Measurements from ENCODE around the gene AGAP1.

AGAP1 gene

DNA sequence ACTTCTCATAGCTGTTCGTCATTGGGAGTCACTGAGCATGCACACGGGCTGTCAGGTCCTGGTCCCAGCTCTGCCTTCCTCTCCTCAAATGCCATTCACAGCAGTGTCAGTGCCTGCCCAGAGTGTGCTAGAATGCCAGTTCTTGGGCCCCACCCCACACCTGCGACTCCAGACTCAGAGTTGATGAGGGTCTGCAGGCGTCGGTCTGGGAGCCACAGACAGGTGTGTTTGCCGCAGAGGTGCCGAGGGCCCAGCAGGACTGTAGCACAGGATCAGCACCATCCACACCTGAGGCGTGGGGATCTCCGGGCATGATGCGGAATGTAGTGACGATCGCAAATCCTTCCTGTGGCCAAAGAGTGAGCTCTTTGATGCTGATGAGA is 56.5 kb downstream of the AGAP1 start:
- no peak overlapping the region for H3K4me3 ChIP-seq (ENCODE audit: low read depth, low read length)
- no peak for DNase-seq (ENCODE audit: low read depth)
- TF ChIP-seq, protein P1, sequence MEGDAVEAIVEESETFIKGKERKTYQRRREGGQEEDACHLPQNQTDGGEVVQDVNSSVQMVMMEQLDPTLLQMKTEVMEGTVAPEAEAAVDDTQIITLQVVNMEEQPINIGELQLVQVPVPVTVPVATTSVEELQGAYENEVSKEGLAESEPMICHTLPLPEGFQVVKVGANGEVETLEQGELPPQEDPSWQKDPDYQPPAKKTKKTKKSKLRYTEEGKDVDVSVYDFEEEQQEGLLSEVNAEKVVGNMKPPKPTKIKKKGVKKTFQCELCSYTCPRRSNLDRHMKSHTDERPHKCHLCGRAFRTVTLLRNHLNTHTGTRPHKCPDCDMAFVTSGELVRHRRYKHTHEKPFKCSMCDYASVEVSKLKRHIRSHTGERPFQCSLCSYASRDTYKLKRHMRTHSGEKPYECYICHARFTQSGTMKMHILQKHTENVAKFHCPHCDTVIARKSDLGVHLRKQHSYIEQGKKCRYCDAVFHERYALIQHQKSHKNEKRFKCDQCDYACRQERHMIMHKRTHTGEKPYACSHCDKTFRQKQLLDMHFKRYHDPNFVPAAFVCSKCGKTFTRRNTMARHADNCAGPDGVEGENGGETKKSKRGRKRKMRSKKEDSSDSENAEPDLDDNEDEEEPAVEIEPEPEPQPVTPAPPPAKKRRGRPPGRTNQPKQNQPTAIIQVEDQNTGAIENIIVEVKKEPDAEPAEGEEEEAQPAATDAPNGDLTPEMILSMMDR (conservative IDR thresholded peaks at IDR 0.05; ENCODE audit: low read depth, low read length) = no peak

DNA sequence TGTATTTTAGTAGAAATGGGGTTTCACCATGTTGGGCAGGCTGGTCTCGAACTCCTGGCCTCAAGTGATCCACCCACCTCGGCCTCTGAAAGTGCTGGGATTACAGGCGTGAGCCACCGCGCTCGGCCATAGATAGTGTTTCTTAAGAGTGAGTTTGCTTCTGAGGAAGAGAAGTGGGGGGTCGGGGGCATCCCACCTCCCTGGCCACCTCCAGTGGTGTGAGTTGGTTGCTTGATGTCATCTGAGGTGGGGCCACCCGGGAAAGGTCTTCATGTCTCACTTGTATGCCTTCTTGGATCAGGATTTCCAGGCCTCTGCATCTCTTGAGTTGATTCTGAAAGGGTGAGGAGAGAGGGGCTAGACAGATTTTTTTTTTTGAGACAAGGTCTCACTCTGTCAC is 57.1 kb downstream of the AGAP1 start:
- H3K4me3 ChIP-seq (ENCODE audit: low read depth, low read length) = no peak overlapping the region
- DNase-seq (ENCODE audit: low read depth) = no peak
- TF ChIP-seq, protein P1 (conservative IDR thresholded peaks at IDR 0.05; ENCODE audit: low read depth, low read length) = no peak

DNA sequence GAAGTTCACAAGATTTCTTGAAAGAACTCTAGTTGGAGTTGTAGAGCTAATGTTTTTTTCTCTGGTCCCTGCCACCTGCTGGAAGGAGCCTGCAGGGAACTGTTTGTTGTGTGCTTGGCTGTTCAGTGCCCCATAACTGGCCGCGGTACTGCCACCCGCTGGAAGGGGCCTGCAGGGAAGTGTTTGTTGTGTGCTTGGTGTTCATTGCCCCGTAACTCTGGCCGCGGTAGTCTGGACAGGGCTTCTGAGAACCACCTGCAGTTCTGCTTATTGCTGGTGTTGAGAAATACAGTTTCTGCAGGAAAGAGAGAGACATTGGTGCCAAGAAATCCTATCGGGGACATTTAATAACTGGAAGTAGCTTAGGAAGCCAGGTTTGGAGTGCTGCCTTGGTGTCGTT is 58.1 kb downstream of the AGAP1 start:
- H3K4me3 ChIP-seq (ENCODE audit: low read depth, low read length) = no peak overlapping the region
- peak; percentile 64 for DNase-seq (ENCODE audit: low read depth)
- TF ChIP-seq, protein P1 (conservative IDR thresholded peaks at IDR 0.05; ENCODE audit: low read depth, low read length) = peak; percentile 67

DNA sequence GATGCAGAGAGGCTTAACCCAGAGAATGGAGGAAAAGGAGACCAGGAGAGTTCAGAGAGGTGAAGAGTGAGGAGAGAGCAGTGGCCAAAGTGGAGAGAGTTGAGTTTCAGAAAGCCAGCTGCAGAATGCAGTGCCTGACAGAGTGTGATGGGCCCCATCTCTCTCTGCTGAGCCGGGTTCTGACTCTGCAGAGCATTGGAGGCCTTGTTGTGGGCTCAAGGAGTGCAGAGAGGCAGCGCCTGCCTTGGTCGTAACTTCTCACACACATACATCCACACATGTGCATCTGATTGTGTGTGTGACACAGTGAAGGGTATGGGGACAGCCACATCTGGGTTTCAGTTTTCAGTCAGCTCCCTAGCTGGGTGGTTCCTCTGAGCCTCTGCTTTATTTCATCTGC is 58.8 kb downstream of the AGAP1 start:
- H3K4me3 ChIP-seq (ENCODE audit: low read depth, low read length) = no peak overlapping the region
- TF ChIP-seq, protein P1 (conservative IDR thresholded peaks at IDR 0.05; ENCODE audit: low read depth, low read length) = no peak
- DNase-seq (ENCODE audit: low read depth) = no peak

DNA sequence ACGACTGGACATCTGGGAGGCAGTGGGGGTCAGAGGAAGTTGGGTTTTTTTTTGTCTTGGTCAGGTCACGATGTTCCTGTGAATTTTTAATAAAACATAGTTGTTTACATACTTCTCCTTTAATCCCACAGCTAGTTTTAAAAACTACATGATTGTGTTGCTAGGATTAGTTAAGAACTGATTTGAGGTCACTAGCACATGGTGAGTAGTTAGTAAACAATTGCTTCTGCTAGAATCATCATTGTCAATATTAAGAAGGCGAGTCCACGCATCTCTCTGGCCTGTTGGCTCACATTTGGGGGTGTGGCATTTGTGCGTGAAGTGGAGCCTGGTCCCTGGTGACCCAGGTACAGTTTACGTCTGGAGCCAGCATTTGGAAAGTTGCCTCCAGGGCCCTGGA is 59.4 kb downstream of the AGAP1 start:
- no peak for DNase-seq (ENCODE audit: low read depth)
- no peak overlapping the region for H3K4me3 ChIP-seq (ENCODE audit: low read depth, low read length)
- TF ChIP-seq, protein P1 (conservative IDR thresholded peaks at IDR 0.05; ENCODE audit: low read depth, low read length) = no peak

DNA sequence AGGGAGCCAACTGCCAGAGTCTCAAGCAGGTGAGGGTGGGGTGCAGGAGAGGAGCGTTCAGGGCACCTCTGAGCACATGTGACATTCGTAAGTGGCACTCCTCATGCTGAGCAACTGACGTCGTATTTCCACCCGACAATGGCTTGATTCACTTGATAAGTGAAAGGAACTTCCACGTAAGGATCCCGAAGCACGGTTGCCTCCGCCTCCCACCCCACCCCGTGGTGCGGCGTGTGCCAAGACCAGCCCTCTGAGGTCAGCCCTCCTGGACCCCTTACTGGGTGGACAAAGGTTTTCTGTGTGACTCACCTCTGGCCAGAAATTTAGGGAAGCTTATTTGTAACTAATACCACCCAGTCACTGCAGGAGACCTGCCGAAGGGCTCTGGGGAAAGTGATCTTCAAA is 59.9 kb downstream of the AGAP1 start:
- no peak overlapping the region for H3K4me3 ChIP-seq (ENCODE audit: low read depth, low read length)
- peak; percentile 40 for DNase-seq (ENCODE audit: low read depth)
- TF ChIP-seq, protein P1 (conservative IDR thresholded peaks at IDR 0.05; ENCODE audit: low read depth, low read length) = no peak

DNA sequence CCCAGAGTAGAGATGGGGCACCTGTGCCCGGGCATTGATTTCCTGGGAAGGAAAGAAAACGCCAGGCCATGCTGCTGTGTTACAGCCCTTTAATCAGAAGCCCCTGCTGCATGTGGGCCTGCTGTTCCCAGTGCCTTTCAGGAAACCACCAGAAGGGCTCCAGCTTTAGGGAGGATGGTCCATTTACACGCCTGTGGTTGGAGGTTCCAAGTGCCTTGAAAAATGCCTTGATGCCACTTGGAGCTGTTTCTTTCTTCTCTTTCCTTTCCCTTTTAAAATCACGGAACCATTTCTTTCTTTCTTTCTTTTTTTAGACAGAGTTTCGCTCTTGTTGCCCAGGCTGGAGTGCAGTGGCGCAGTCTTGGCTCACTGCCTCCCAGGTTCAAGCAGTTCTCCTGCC is 60.5 kb downstream of the AGAP1 start:
- no peak for DNase-seq (ENCODE audit: low read depth)
- TF ChIP-seq, protein P1 (conservative IDR thresholded peaks at IDR 0.05; ENCODE audit: low read depth, low read length) = no peak
- H3K4me3 ChIP-seq (ENCODE audit: low read depth, low read length) = no peak overlapping the region
